GM18505 (cell line): ENCODE measurements around the gene MRI1.

Experiments
- ATAC-seq: cut with Tn5 transposase; IDR thresholded peaks from one replicate; pipeline ENCODE4 v1.9.1; 2021; ENCODE audit not compliant: unreplicated experiment
- POLR2A ChIP-seq: IDR thresholded peaks from 4 replicates; pipeline ENCODE4 v1.6.1; 2011; ENCODE audit warnings: borderline replicate concordance; ENCODE audit not compliant: insufficient read depth, insufficient read length; ENCODE audit errors: extremely low read depth

The MRI1 gene

DNA sequence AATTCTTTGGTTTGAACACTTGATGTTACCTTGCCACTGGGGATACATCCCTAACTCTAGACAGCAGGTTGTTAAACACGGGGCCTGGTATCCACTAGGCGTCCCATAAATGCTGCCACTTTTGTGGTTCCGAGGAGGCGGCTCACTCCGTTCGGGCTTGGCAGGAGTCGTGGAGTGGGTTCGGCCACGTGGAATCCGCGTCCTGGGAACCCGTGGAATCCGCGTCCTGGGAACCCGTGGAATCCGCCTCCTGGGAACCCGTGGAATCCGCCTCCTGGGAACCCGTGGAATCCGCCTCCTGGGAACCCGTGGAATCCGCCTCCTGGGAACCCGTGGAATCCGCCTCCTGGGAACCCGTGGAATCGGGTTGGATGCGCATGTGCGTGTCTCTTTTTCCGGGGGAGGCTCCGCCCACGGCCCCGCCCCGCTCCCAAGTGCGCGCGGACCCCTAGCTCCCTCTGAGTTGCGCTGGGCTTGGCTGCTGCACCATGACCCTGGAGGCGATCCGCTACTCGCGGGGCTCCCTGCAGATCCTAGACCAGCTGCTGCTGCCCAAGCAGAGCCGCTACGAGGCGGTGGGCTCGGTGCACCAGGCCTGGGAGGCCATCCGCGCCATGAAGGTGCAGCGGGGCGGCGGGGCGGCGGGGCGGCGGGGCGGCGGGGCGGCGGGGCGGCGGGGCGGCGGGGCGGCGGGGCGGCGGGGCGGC is at the start of gene MRI1:
Gene MRI1, plus strand, starts transcription at position 422 of the 707 bp plus-strand sequence. Its CDS starts 67 bp downstream, at position 489.
- peak; percentile 55 for ATAC-seq
- TF ChIP-seq POLR2A = peak; percentile 53

- no peak for ATAC-seq
- TF ChIP-seq POLR2A = no peak
These were observed 47.1 kb upstream of the MRI1 start for GRCh38 chr19:13717194-13717643.

GRCh38 chr19:13718733-13719132 is 45.6 kb upstream of the MRI1 start:
- no peak for TF ChIP-seq POLR2A
- ATAC-seq = no peak

GRCh38 chr19:13722146-13722545 is 42.2 kb upstream of the MRI1 start:
- ATAC-seq = no peak
- no peak for TF ChIP-seq POLR2A

GRCh38 chr19:13723206-13723605 is 41.1 kb upstream of the MRI1 start:
- TF ChIP-seq POLR2A = no peak
- no peak for ATAC-seq

DNA sequence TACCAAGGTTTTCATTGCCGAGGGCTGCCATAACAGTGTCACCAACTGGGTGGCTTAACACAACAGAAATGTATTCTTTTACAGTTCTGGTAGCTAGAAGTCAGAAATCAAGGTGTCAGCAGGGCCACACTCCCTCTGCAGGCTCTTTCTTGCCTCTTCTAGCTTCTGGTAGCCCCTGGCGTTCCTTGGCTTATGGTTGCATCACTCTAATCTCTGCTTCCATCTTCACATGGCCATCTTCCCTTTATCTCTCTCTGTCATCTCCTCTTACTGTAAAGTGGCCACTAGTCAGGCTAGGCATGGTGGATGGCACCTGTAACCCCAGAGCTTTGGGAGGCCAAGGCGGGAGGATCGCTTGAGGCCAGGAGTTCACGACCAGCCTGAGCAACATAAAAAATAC is 38.0 kb upstream of the MRI1 start:
- no peak for ATAC-seq
- TF ChIP-seq POLR2A = no peak

DNA sequence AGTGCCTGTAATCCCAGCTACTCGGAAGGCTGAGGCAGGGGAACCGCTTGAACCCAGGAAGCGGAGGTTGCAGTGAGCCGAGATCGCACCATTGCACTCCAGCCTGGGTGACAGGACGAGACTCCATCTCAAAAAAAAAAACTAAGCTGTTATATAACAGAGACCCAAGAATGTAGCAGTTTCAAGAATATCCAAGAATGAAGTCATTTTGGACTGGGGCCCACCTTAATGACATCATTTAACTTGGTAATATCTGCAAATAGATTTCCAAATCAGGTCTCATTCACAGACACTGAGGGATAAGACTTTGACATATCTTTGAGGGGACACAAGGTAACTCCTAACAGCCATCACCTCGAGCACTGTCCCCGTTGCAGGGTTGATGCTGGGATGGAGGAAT is 36.5 kb upstream of the MRI1 start:
- no peak for TF ChIP-seq POLR2A
- no peak for ATAC-seq

GRCh38 chr19:13729859-13730258 is 34.5 kb upstream of the MRI1 start:
- TF ChIP-seq POLR2A = no peak
- ATAC-seq = no peak

DNA sequence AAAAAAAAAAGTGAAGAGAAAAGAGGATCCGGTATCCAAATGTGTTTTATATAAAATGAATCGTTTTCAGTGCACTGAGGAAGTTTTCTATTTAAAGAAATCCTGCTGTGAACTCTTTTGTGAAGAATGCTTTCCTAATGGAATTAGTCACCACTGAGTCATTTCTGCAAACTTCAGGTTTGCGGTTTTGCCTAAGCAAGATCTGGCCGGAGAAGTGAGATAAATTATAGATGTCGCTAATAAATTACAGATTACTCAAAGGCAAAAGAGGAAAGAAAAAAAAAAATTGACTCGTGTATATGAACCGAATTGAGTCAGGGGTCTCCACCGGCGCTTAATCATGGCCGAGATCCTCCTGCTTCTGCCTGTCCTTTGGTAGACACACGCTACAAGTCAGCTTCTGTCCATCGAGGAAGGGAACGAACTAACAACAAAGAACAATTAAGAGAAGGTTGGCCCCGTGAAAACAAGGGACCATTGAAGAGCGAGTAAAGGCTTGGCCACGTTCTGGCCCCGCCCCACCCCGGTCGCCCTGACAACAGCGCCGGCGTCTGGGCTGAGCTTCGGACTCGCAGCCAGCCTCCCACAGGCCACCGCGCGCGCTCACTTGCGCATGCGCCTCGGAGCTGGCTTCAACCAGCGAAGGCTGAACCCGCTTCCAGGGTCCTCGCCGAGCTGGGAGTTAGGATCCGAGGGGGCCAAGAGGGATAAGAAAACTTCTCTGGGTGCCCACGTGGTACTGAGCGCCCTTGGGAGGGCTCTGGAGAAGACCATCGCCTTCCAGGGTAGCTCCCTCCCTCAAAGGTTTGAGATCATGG is 33.0 kb upstream of the MRI1 start:
- ATAC-seq = peak; percentile 94
- peak; percentile 84 for TF ChIP-seq POLR2A

GRCh38 chr19:13732337-13732736 is 32.0 kb upstream of the MRI1 start:
- ATAC-seq = no peak
- TF ChIP-seq POLR2A = no peak

DNA sequence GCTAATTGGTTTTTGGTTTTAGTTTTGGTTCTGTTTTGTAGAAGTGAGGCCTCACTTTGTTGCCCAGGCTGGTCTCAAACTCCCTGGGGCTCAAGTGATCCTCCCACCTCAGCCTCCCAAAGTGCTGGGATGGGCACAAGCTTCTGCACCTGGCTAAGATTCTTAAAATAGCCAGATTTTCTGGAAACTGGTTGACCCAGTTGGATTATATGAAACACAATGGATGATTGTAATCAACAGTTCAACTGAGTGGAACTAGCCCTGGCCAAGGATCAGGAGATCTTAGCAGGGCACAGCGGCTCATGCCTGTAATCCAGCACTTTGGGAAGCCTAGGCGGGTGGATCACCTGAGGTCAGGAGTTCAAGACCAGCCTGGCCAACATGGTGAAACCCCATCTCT is 29.6 kb upstream of the MRI1 start:
- ATAC-seq = no peak
- no peak for TF ChIP-seq POLR2A

GRCh38 chr19:13738073-13738472 is 26.2 kb upstream of the MRI1 start:
- no peak for TF ChIP-seq POLR2A
- no peak for ATAC-seq

- TF ChIP-seq POLR2A = no peak
- no peak for ATAC-seq
These were observed 22.4 kb upstream of the MRI1 start for GRCh38 chr19:13741893-13742292.

DNA sequence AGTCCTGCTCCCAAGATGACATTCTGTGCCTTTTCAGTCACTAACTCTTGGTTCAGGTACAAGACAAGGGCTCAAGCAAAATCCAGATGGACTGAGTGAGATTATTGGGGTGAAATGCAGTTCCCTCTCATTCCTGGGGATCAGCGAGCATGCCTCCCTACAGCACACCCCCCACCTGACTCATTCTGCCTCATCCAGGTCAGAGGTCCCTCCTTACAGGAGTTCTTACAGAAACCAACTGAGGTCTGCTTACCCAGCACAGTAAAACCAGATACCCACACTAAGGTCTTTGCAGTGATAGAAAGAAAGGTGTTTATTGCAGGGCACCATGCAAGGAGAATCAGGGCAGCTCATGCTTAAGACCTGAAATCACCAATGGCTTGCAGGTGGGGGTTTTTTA is 21.6 kb upstream of the MRI1 start:
- TF ChIP-seq POLR2A = no peak
- ATAC-seq = no peak
